Measurements from ENCODE around the gene SLC6A4.

DNA sequence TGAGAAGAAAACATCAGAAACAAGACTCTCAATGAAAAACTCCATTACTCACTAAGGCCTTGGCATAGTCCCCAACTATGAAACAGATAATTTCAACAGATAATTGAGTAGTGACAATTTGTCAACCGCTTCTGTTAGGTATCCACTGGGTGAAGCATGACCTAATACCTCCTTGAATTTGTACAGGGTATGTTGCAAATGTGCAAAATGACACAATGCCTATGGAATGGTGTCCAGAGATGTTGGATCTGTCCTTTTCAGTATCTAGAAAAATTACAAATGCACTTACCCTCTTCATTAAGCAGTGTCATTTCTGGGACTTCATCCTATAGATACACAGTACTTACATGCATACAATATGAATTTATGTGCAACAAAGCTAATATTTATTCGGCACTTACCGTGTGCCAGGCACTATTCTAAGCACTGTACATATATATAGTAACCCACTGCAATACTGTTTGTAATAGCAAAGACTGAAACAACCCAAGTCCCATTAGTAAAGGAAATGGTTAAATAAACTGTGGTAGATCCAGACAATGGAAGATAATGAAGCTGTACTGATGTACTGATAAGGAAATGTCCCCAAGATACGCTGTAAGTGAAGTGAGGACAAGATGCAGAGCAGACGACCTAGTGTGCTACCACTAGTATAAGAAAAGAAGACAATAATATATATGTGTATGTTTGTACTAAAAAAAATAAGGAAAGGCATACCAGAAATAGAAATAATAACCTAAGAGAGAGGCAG is 21.4 kb upstream of the SLC6A4 start:
- TF ChIP-seq, protein P1, sequence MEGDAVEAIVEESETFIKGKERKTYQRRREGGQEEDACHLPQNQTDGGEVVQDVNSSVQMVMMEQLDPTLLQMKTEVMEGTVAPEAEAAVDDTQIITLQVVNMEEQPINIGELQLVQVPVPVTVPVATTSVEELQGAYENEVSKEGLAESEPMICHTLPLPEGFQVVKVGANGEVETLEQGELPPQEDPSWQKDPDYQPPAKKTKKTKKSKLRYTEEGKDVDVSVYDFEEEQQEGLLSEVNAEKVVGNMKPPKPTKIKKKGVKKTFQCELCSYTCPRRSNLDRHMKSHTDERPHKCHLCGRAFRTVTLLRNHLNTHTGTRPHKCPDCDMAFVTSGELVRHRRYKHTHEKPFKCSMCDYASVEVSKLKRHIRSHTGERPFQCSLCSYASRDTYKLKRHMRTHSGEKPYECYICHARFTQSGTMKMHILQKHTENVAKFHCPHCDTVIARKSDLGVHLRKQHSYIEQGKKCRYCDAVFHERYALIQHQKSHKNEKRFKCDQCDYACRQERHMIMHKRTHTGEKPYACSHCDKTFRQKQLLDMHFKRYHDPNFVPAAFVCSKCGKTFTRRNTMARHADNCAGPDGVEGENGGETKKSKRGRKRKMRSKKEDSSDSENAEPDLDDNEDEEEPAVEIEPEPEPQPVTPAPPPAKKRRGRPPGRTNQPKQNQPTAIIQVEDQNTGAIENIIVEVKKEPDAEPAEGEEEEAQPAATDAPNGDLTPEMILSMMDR (optimal IDR thresholded peaks at IDR 0.05 in 1 of 3, IDR thresholded peaks at IDR 0.05 in 1 of 3, conservative IDR thresholded peaks at IDR 0.05 in 1 of 3; ENCODE audit: extremely low read depth in 1 of 3, insufficient read depth in 2 of 3, low read length in 3 of 3) = no peak
- TF ChIP-seq EZH2 (IDR thresholded peaks at IDR 0.05; ENCODE audit: low read length) = no peak

Data from keratinocyte (primary cell).